GM13976 (cell line): ENCODE data around the gene LPP.

ENCODE experiments used
- DNase-seq: peaks from one replicate; pipeline ENCODE4 v3.0.0; 2012; ENCODE audit warnings: low spot score
- in situ Hi-C: fragments of 300-500 bp; cut with MboI; formaldehyde crosslinking; loops from one replicate; pipeline ENCODE4 v1.12.0; 2022; ENCODE audit warnings: low sequenced_read_pairs, mixed read lengths, inconsistent platforms; ENCODE audit not compliant: unreplicated experiment
- TF ChIP-seq, protein P1 (sequence below): IDR thresholded peaks from 2 replicates; pipeline ENCODE4 v1.5.1; 2012; ENCODE audit warnings: borderline replicate concordance, mild to moderate bottlenecking; ENCODE audit not compliant: insufficient read depth; ENCODE audit errors: extremely low read depth, missing control alignments, control extremely low read depth

Gene LPP

DNA sequence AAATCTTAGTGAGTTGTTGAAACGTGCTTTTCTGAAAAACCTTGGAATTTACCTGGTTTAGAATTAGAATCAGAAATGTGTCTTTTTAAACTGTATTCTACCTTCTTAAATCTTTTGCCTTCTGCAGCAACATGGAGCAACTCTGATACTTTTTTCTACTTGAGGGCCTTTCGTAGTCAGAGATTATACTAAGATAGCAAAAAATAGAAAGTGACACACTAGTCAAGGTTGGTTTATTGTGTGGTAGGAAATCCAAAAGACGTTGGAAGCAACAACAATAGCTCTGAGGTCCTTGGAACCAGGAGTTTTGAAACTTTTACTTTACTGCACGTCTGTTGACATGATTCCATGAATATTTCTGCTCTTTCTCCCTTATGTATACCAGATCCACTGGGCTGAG lies 294.9 kb downstream of the LPP start:
- TF ChIP-seq, protein P1, sequence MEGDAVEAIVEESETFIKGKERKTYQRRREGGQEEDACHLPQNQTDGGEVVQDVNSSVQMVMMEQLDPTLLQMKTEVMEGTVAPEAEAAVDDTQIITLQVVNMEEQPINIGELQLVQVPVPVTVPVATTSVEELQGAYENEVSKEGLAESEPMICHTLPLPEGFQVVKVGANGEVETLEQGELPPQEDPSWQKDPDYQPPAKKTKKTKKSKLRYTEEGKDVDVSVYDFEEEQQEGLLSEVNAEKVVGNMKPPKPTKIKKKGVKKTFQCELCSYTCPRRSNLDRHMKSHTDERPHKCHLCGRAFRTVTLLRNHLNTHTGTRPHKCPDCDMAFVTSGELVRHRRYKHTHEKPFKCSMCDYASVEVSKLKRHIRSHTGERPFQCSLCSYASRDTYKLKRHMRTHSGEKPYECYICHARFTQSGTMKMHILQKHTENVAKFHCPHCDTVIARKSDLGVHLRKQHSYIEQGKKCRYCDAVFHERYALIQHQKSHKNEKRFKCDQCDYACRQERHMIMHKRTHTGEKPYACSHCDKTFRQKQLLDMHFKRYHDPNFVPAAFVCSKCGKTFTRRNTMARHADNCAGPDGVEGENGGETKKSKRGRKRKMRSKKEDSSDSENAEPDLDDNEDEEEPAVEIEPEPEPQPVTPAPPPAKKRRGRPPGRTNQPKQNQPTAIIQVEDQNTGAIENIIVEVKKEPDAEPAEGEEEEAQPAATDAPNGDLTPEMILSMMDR = no peak
- no peak for DNase-seq
- in situ Hi-C loops = no loop called here

DNA sequence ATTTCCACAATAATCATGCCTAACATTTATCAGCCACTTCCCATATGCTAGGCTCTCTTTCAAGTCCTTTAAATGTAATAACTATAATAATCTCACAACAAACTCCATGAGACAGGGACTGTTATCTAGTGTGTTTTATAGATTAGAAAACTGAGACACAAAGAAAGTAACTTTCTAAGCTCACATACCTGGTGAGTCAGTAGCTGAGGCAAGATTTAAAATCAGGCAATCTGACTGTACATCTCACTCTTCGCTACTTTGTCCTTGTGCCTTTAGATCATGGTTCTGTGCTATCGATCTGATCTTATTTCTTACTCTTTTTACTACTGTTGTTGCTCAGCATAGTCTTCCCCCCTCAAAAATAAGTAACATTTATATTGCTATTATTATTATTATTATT lies 295.5 kb downstream of the LPP start:
- in situ Hi-C loops = no loop called here
- DNase-seq = no peak
- TF ChIP-seq, protein P1 = no peak

DNA sequence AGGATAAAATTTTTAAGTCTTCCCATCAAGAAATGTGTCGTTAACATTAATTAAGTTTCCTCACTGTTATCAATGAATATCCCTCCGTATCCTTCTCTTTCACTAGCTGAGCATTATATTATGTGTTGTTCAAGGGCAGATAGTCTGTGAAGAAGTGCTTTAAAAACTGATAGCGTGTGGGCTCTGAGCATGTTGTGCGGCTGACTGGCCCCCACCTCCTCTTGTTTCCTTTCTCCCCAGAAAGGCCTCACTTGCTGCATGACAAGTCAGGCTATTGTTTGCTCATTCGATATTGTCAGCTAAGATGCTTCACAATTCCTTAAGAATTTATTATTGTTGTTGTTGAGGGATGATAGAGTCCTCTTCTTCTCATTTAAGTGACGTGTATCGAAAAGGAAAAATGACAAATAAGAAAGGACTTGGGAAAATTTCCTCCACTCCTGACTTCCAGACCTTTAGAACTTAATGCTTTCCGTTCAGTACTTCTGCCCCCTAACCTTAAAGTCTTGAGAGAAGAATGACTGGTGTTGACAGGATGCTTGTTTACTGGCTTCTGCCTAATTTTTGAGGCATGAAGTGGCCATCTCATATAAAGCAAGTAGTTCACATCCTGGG lies 298.3 kb downstream of the LPP start:
- TF ChIP-seq, protein P1 = no peak
- in situ Hi-C loops = no loop called here
- DNase-seq = no peak

DNA sequence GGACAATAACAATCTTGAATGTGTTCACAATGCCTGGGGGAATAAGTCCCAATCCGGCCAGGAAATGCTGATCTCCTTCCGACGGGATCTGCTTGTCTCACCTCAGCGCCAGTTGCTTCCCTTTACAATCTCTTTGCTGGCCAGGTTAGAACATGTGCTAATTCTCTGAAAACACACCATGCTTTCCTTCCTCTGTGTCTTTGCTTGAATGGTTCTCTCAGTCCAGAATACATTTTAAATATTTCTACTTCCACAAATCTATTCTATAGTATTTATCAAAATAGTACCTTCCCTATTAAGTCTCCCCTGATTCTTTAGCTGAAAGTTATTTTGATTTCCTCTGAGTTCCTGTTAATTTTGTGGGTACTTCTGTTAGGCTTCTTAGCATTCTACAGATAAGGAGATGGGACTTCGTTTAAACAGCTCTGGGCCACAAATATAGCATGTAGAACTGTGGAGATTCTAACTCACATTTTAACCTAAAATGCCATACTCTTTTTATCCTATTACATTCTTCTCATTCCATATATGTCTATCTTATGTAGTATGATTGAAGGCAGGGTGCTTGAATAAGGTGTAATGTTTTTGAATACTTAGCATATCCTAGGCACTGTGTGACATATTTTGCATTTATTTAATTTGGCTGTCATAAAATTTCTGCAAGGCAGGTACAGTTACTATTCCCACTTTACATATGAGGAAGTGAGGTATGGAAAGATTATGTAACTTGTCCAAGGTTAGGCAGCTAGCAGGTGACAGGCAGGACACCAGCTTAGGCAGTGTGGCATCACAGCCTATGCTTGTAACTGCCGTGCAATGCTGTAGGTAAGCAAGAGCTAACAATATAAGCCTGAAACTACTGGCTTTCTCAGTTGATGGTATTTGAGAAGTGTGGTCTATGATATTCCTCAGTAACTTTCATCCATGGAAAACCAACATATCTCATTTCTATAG lies 299.8 kb downstream of the LPP start:
- no peak for DNase-seq
- TF ChIP-seq, protein P1 = no peak
- in situ Hi-C loops = no loop called here

DNA sequence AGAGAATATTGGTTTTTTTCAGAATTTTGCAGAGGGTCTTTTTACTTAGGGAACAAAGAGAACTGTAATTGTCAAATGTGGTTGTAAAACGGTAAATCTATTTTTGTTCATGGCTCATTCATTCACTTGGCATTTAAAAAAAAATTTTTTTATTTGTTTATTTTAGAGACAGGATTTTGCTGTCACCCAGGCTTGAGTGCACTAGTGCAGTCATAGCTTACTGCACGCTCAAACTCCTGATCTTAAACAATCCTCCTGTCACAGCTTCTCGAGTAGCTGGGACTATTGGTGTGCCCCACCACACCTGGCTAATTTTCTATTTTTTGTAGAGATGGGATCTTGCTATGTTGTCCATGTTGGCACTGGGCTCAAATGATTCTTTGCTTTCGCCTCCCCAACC lies 301.8 kb downstream of the LPP start:
- TF ChIP-seq, protein P1 = no peak
- in situ Hi-C loops = no loop called here
- no peak for DNase-seq

DNA sequence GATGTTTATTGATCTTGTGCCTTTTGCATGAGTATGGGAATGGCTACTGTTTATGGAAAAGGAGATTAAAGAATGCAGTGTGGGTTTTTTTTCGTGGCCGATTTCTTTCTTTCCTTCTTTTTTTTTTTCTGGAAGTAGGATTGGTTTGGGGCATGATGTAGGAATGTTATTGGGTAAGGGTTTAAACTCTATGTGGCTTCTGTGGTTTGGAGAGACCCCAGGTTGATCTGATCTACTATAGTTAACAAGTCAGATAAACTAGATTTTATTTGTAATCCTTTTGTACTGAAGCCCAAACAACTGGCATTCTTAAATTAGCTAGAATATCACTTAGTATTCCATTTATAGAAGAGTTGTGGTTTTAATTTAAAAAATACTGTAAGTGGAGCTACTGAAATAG lies 304.8 kb downstream of the LPP start:
- no peak for DNase-seq
- in situ Hi-C loops = no loop called here
- TF ChIP-seq, protein P1 = no peak
